ENCODE data around the gene FAM151B. TPM values are rescaled to one million over a fixed set of nuclear protein-coding genes. Genes with fewer than 3 reads are reported as not detected.

Gene FAM151B
- total RNA-seq, 3 donors from 2014 or later (not counting 1 experiment from before 2014, with no cell fraction given) = 0.21 to 0.45 (median 0.43) TPM

GRCh38 chr5:80559244-80559643 is 71.3 kb downstream of the FAM151B start:
- no peak for DNase-seq
- Histone ChIP-seq H3K27ac (ENCODE audit: low read length) (no peak overlapping the region), H3K27me3 (ENCODE audit: control insufficient read depth, insufficient read depth, low read length) (peaks cover 7% of the 10 kb centered on the region), H3K9me3 (ENCODE audit: control insufficient read depth, insufficient read depth, low read length) (no peaks in the 10 kb centered on the region), H3K4me3 (ENCODE audit: low read length) (no peak overlapping the region), H3K4me1 (ENCODE audit: control insufficient read depth, insufficient read depth, low read length) (no peaks in the 10 kb centered on the region), H3K36me3 (ENCODE audit: control insufficient read depth, insufficient read depth, low read length) (no peaks in the 10 kb centered on the region)
- TF ChIP-seq, protein P1, sequence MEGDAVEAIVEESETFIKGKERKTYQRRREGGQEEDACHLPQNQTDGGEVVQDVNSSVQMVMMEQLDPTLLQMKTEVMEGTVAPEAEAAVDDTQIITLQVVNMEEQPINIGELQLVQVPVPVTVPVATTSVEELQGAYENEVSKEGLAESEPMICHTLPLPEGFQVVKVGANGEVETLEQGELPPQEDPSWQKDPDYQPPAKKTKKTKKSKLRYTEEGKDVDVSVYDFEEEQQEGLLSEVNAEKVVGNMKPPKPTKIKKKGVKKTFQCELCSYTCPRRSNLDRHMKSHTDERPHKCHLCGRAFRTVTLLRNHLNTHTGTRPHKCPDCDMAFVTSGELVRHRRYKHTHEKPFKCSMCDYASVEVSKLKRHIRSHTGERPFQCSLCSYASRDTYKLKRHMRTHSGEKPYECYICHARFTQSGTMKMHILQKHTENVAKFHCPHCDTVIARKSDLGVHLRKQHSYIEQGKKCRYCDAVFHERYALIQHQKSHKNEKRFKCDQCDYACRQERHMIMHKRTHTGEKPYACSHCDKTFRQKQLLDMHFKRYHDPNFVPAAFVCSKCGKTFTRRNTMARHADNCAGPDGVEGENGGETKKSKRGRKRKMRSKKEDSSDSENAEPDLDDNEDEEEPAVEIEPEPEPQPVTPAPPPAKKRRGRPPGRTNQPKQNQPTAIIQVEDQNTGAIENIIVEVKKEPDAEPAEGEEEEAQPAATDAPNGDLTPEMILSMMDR (IDR thresholded peaks at IDR 0.05) = no peak
- no peaks in the 10 kb centered on the region for H3K36me3 Mint-ChIP-seq
- H3K9me3 Mint-ChIP-seq = no peaks in the 10 kb centered on the region
- 93% methylated on average over 4 of the region's 4 CpGs for WGBS (ENCODE audit: insufficient coverage)
- H3K4me1 Mint-ChIP-seq = no peaks in the 10 kb centered on the region
- H3K27me3 Mint-ChIP-seq (ENCODE audit: low read depth in 2 of 2) = peaks cover 18 to 44% of the 10 kb centered on the region in 2 donors
- H3K4me3 Mint-ChIP-seq = no peak overlapping the region
- no peak overlapping the region for H3K27ac Mint-ChIP-seq
- intact Hi-C loops (cut with micrococcal nuclease) = no loop called here
- no peak for ATAC-seq

DNA sequence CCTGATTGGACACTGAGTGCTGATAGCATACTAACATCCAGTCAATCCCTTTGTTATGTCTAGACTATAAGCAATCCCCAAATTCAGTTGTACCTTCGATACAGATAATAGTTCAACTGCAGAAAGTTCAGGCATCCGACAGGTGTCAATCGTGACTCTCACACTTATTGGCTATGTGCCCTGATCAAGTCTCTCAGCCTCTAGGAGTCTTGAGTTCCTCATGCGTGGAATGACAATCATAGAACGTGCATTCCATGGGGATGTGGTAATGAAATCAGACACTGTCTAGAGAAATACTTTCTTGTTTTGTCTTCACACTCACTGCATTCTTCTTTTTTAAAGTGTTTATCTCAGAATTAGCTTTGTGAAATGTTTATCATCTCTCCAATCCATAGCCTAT is 77.4 kb downstream of the FAM151B start:
- H3K27me3 Mint-ChIP-seq (ENCODE audit: low read depth in 2 of 2) = peaks cover 34 to 59% of the 10 kb centered on the region in 2 donors
- 90% methylated on average over 5 of the region's 5 CpGs for WGBS (ENCODE audit: insufficient coverage)

GRCh38 chr5:80566711-80567259 is 78.9 kb downstream of the FAM151B start:
- H3K27me3 ChIP-seq (ENCODE audit: control insufficient read depth, insufficient read depth, low read length) = peaks cover 24% of the 10 kb centered on the region
- Mint-ChIP-seq H3K27me3 (ENCODE audit: low read depth in 2 of 2) (peaks cover 37 to 51% of the 10 kb centered on the region in 2 donors), H3K27ac (no peak overlapping the region), H3K4me3 (no peak overlapping the region), H3K9me3 (no peaks in the 10 kb centered on the region), H3K36me3 (no peaks in the 10 kb centered on the region), H3K4me1 (no peaks in the 10 kb centered on the region)
- TF ChIP-seq, protein P1 (IDR thresholded peaks at IDR 0.05) = no peak
- peaks cover 8% of the 10 kb centered on the region for H3K4me1 ChIP-seq (ENCODE audit: control insufficient read depth, insufficient read depth, low read length)
- 78% methylated on average over 5 of the region's 5 CpGs for WGBS (ENCODE audit: insufficient coverage)
- no peak overlapping the region for H3K27ac ChIP-seq (ENCODE audit: low read length)
- DNase-seq (no peak), ATAC-seq (no peak)
- no peaks in the 10 kb centered on the region for H3K36me3 ChIP-seq (ENCODE audit: control insufficient read depth, insufficient read depth, low read length)
- H3K9me3 ChIP-seq (ENCODE audit: control insufficient read depth, insufficient read depth, low read length) = no peaks in the 10 kb centered on the region
- no peak overlapping the region for H3K4me3 ChIP-seq (ENCODE audit: low read length)
- intact Hi-C loops (cut with micrococcal nuclease) = no loop called here

More for the DNA sequence above, 77.4 kb downstream of the FAM151B start:
- DNase-seq = no peak
- Histone ChIP-seq H3K36me3 (ENCODE audit: control insufficient read depth, insufficient read depth, low read length) (no peaks in the 10 kb centered on the region), H3K9me3 (ENCODE audit: control insufficient read depth, insufficient read depth, low read length) (no peaks in the 10 kb centered on the region), H3K4me1 (ENCODE audit: control insufficient read depth, insufficient read depth, low read length) (peaks cover 8% of the 10 kb centered on the region), H3K27me3 (ENCODE audit: control insufficient read depth, insufficient read depth, low read length) (peaks cover 20% of the 10 kb centered on the region), H3K4me3 (ENCODE audit: low read length) (no peak overlapping the region), H3K27ac (ENCODE audit: low read length) (no peak overlapping the region)
- intact Hi-C loops (cut with micrococcal nuclease) = no loop called here
- ATAC-seq = no peak
- Mint-ChIP-seq H3K9me3 (no peaks in the 10 kb centered on the region), H3K4me3 (no peak overlapping the region), H3K27ac (no peak overlapping the region), H3K4me1 (no peaks in the 10 kb centered on the region), H3K36me3 (no peaks in the 10 kb centered on the region)
- TF ChIP-seq, protein P1 (IDR thresholded peaks at IDR 0.05) = no peak

DNA sequence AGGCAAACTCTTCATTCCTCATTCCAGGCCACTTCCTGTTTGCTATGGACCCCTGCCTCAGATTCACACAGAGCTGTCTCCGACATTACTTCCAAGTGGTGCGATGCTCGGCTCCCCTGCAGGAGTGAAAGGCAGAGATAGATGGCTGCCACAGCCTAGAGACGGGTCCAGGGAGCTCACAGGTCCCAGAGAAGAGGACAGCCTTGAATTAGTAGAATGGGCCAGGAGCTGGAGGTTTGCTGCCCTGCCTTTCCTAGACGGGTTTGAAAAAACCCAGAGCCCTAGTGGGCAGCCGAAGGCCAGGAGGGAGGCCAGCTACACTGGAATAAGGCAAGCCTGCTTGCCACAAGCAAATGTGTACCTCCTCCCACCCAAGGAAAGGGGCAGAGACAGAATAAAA is 80.4 kb downstream of the FAM151B start:
- H3K36me3 ChIP-seq (ENCODE audit: control insufficient read depth, insufficient read depth, low read length) = no peaks in the 10 kb centered on the region
- TF ChIP-seq, protein P1 (IDR thresholded peaks at IDR 0.05) = no peak
- 76% methylated on average over 6 of the region's 6 CpGs for WGBS (ENCODE audit: insufficient coverage)
- peaks cover 25% of the 10 kb centered on the region for H3K27me3 ChIP-seq (ENCODE audit: control insufficient read depth, insufficient read depth, low read length)
- H3K4me3 Mint-ChIP-seq = no peak overlapping the region
- no peaks in the 10 kb centered on the region for H3K4me1 Mint-ChIP-seq
- no peaks in the 10 kb centered on the region for H3K9me3 Mint-ChIP-seq
- DNase-seq (no peak), ATAC-seq (no peak)
- H3K36me3 Mint-ChIP-seq = no peaks in the 10 kb centered on the region
- H3K4me3 ChIP-seq (ENCODE audit: low read length) = no peak overlapping the region
- no peak overlapping the region for H3K27ac ChIP-seq (ENCODE audit: low read length)
- no peak overlapping the region for H3K27ac Mint-ChIP-seq
- peaks cover 8% of the 10 kb centered on the region for H3K4me1 ChIP-seq (ENCODE audit: control insufficient read depth, insufficient read depth, low read length)
- H3K27me3 Mint-ChIP-seq (ENCODE audit: low read depth in 2 of 2) = peaks cover 38 to 41% of the 10 kb centered on the region in 2 donors
- intact Hi-C loops (cut with micrococcal nuclease) = no loop called here
- no peaks in the 10 kb centered on the region for H3K9me3 ChIP-seq (ENCODE audit: control insufficient read depth, insufficient read depth, low read length)

Measured in natural killer cell (primary cell).